Stimulated activated CD8-positive, alpha-beta memory T cell treated with anti-CD3 and anti-CD28 coated beads, Interleukin-2, amount 100 ng/mL, for 48 hours (primary cell): ENCODE results near the gene SLC20A1.
"Not testable (repeated sequence)": the region's sequence is repeated elsewhere in the genome, so short reads cannot be mapped to it uniquely, and the experiment has no call there.

ENCODE experiments used
- DNase-seq, 2 donors: peaks; one replicate each; pipeline ENCODE4 v3.0.0-alpha.2; 2020; ENCODE audit warnings: low read depth in 2 of 2

The SLC20A1 gene

GRCh38 chr2:112646791-112647689 lies 1.3 kb downstream of the SLC20A1 start:
- no peak for DNase-seq

- DNase-seq: no peak
Observed at GRCh38 chr2:112648081-112648480, 2.3 kb downstream of the SLC20A1 start.

GRCh38 chr2:112656679-112657078 lies 10.9 kb downstream of the SLC20A1 start:
- no peak for DNase-seq

- DNase-seq: no peak
Observed at GRCh38 chr2:112658301-112658700, 12.6 kb downstream of the SLC20A1 start.

GRCh38 chr2:112658839-112659667 lies 13.3 kb downstream of the SLC20A1 start:
- no peak for DNase-seq

- DNase-seq: no peak
Observed at GRCh38 chr2:112660138-112660537, 14.4 kb downstream of the SLC20A1 start.

- no peak for DNase-seq
Observed at GRCh38 chr2:112661656-112662305, 16.0 kb downstream of the SLC20A1 start.

GRCh38 chr2:112662704-112663103 lies 17.0 kb downstream of the SLC20A1 start:
- no peak for DNase-seq

- no peak for DNase-seq
Observed at GRCh38 chr2:112664689-112665088, 18.9 kb downstream of the SLC20A1 start.

GRCh38 chr2:112665113-112665780 lies 19.5 kb downstream of the SLC20A1 start:
- DNase-seq: no peak

GRCh38 chr2:112666761-112667122 lies 21.0 kb downstream of the SLC20A1 start:
- no peak for DNase-seq

- DNase-seq: not testable (repeated sequence)
Observed at GRCh38 chr2:112667540-112667939, 21.8 kb downstream of the SLC20A1 start.

GRCh38 chr2:112669667-112670066 lies 23.9 kb downstream of the SLC20A1 start:
- DNase-seq: no peak

GRCh38 chr2:112670252-112671022 lies 24.7 kb downstream of the SLC20A1 start:
- no peak for DNase-seq

GRCh38 chr2:112671801-112672200 lies 26.1 kb downstream of the SLC20A1 start:
- DNase-seq: no peak

- DNase-seq: no peak
Observed at GRCh38 chr2:112673008-112673407, 27.3 kb downstream of the SLC20A1 start.

- DNase-seq: no peak
Observed at GRCh38 chr2:112674229-112674628, 28.5 kb downstream of the SLC20A1 start.

GRCh38 chr2:112679484-112679883 lies 33.7 kb downstream of the SLC20A1 start:
- DNase-seq: no peak

- DNase-seq: no peak
Observed at GRCh38 chr2:112680666-112681101, 34.9 kb downstream of the SLC20A1 start.

- DNase-seq: no peak
Observed at GRCh38 chr2:112682101-112682500, 36.4 kb downstream of the SLC20A1 start.
